ENCODE results near the gene ERC1. TPM values are rescaled to one million over a fixed set of nuclear protein-coding genes. Genes with fewer than 3 reads are reported as not detected.
A peak's percentile ranks its signal among the peaks of the same experiment; 100 is the strongest.
"Not testable (repeated sequence)": the region's sequence is repeated elsewhere in the genome, so short reads cannot be mapped to it uniquely, and the experiment has no call there.

ERC1 gene
- total RNA-seq, 1 donor from 2014 or later, result 21.7 TPM

GRCh38 chr12:1314523-1314922 lies 323.5 kb downstream of the ERC1 start:
- no peak for DNase-seq (ENCODE audit: low read depth)

DNA sequence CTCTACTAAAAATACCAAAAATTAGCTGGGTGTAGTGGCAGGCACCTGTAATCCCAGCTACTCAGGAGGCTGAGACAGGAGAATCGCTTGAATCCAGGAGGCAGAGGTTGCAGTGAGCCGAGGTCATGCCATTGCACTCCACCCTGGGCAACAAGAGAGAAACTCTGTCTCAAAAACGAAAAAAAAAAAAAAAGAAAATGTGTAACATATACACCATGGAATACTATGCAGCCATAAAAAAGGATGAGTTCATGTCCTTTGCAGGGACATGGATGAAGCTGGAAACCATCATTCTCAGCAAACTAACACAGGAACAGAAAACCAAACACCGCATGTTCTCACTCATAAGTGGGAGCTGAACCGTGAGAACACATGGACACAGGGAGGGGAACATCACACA lies 326.0 kb downstream of the ERC1 start:
- not testable (repeated sequence) for DNase-seq (ENCODE audit: low read depth)

DNA sequence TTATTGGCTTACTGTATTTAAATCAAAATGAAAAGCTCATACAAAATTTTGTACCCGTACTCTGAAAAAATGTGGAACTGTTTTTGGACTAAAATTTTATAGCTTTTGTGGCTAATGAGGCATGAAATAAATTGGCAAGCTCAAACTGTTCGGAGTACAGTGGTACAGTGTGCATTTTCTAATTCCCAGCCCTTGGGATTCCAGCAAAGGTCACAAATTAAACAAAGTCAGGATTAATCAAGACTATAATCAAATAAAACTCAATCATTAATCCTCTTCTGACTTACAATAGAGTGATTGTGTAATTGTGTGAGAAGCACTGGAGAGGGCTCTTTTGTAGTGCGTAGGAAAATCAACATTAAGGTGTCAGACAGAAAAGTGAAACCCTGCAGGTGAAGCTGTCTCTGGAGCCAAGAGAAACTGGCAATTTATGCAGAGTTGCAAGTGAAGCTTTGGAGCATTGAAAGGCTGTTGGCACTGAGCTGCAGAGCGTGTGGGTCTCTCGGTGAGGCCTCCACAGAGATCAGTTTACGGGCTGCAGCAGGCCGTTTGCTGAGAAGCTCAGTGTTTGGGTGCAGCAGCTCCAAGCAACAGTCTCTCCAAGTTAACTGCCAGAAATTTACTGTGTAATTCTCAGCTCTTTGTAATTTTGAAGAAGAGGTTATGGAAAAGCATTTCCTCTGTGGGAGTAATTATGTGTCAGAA lies 327.5 kb downstream of the ERC1 start:
- DNase-seq (ENCODE audit: low read depth), result peak; percentile 50

GRCh38 chr12:1319212-1319611 lies 328.2 kb downstream of the ERC1 start:
- DNase-seq (ENCODE audit: low read depth), result no peak

- DNase-seq (ENCODE audit: low read depth), result no peak
Measured at GRCh38 chr12:1320021-1320420, 329.0 kb downstream of the ERC1 start.

DNA sequence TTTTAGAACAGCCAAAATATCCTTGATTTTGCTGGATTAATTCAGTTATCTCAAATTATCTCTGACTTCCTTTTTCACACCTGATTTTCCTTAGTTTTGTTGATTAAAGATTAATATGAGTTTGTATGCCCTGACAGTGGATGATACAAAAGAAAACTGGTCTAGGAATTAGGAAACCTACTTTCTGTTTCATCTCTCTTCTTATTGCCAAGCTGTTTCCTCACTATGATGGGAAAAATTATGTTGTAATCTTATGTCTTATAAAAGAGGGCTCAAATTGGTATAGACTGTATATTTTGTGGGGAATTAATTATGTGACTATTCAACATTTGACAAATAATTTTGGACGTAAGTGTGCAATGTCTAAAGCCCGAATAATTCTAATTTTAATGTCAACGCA lies 331.8 kb downstream of the ERC1 start:
- DNase-seq (ENCODE audit: low read depth), result no peak

- no peak for DNase-seq (ENCODE audit: low read depth)
Measured at GRCh38 chr12:1324099-1324498, 333.1 kb downstream of the ERC1 start.

- no peak for DNase-seq (ENCODE audit: low read depth)
Measured at GRCh38 chr12:1324910-1325309, 333.9 kb downstream of the ERC1 start.

DNA sequence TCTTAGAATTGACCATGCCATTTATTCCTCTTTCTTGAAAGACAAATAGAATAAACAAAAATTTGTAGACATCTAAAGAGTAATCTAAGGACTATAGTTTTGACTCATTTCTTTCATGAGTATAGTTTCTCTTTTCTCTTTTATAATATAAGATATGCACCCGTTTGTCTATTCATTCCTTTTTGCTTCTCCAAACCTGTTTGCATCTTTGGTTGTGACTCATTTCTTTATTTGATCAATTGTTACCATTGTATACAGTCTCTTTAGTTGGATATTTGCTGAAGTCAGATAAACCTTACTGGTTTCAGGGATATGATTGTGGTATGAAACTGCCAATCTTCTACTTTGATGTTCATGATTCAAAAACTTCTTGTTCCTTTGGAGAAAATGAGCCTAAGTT lies 334.6 kb downstream of the ERC1 start:
- no peak for DNase-seq (ENCODE audit: low read depth)

GRCh38 chr12:1326258-1326657 lies 335.2 kb downstream of the ERC1 start:
- no peak for DNase-seq (ENCODE audit: low read depth)

- no peak for DNase-seq (ENCODE audit: low read depth)
Measured at GRCh38 chr12:1328391-1328790, 337.4 kb downstream of the ERC1 start.

DNA sequence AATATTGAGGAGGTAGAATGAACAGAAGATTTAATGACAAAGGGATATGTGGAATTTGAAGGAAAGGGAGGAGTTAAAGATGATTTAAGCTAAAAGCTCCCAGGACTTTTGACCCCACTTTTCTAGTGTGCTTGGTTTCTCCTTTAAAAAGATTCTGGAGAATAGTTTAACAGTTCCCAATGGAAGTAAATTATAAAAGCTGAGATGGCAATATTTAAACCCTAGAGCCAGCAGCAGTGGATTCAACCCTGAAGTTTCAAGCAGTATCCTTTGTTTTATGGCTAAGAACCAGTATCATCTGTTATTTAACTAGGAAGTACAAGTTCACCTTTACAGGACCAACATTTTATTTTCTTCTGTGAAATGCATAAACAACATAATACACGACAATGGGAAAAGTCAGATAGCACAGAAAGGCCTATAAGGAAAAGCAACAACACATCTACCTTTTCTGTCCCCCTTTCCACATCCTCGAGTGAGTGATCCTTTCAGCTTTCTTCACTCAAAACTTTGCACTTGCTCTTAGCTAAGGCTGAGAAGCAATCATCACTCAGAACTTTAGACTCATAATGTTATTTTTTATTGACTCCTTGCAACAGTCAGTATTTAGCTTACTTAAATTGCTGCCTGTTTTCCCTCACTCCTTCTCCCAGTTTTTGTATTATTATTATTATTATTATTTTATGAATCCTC lies 338.9 kb downstream of the ERC1 start:
- DNase-seq (ENCODE audit: low read depth), result no peak

- DNase-seq (ENCODE audit: low read depth), result no peak
Measured at GRCh38 chr12:1330477-1330827, 339.4 kb downstream of the ERC1 start.

- no peak for DNase-seq (ENCODE audit: low read depth)
Measured at GRCh38 chr12:1332327-1332726, 341.3 kb downstream of the ERC1 start.

DNA sequence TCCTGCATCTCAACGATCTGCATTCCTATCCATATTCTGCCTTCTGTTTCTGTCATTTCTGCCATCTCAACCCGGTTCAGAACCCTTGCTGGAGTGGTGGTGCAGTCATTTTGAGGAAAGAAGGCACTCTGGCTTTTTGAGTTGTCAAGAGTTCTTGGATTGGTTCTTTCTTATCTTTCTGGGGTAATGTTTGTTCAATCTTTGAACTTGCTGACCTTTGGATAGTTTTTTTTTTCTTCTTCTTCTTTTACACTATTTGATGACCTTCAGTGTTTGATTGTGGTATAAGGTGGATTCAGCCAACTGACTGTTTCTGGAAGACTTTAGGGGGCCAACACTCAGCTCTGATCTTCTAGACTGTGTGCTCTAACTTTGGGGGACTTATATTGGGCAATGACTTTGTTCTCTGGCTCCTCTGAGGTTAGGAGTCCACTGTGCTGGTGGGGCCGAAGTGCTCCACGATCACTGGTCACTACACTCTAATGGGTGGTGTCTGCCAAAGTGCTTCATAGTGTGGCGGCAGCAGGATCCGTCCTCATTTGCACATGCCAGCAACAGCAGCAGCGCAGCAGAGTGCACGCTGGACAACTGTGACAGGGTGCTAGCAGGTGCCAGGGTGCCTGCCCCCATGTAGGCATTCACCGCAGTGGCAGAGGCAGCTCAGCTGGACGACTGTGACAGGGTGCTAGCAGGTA lies 347.6 kb downstream of the ERC1 start:
- no peak for DNase-seq (ENCODE audit: low read depth)

DNA sequence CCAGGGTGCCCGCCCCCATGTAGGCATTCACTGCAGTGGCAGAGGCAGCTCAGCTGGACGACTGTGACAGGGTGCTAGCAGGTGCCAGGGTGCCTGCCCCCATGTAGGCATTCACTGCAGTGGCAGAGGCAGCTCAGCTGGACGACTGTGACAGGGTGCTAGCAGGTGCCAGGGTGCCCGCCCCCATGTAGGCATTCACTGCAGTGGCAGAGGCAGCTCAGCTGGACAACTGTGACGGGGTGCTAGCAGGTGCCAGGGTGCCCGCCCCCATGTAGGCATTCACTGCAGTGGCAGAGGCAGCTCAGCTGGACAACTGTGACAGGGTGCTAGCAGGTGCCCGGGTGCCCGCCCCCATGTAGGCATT lies 348.1 kb downstream of the ERC1 start:
- DNase-seq (ENCODE audit: low read depth), result not testable (repeated sequence)

DNA sequence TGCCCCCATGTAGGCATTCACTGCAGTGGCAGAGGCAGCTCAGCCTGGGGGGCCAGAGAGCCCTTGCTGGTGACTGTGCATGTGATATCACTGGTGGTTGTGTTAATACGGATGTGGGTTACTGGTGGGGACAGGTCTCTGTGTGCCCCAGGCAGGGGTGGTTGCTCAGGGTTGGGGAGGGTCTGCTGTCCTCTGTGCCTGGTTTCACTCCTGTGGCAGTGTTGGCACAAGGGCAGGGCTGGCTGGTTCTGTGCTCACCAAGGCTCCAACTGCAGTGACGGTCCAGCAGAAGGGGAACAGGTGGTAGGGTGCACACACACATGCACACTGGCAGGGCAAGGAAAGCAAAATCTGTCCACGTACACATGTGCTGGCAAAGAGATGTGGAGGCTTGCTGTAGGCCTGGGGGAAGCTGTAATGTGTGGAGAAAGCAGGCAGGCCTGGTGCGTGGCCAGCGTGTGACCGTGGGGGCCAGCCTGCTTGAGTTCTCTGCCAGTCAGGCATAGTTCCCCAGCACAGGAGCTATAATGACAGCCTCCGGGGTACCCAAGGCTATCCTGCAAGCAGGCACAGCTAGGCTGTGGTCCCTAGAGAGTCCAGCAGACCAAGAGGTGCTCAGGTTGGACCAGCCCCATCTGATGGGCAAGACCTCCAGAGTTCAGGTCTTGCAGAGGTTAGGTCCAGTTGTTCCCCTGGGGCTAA lies 348.7 kb downstream of the ERC1 start:
- DNase-seq (ENCODE audit: low read depth), result peak; percentile 59

DNA sequence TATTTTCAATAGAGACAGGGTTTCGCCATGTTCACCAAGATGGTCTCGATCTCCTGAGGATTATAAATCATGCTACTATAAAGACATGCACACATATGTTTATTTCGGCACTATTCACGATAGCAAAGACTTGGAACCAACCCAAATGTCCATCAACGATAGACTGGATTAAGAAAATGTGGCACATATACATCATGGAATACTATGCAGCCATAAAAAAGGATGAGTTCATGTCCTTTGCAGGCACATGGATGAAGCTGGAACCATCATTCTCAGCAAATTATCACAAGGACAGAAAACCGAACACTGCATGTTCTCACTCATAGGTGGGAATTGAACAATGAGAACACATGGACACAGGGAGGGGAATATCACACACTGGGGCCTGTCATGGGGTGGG lies 350.2 kb downstream of the ERC1 start:
- DNase-seq (ENCODE audit: low read depth), result not testable (repeated sequence)

DNA sequence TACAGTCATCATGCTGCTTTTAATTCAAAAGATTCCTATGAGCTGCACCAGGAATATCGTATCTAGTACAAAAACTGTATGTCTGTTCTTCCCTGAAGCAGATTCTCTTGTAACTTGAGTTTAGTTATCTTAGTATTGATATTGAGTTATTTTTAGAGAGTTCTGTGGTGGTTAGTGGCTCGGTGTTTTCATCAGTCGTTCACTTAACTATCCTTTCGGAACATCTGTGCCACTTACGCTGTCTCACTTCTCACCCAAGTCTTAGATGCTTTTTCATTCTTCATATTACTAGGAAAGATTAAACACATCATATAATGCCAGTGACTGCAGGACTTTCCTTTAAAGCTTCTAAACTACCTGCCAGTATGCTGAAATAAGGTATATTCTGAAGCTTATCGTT lies 352.4 kb downstream of the ERC1 start:
- DNase-seq (ENCODE audit: low read depth), result no peak

DNA sequence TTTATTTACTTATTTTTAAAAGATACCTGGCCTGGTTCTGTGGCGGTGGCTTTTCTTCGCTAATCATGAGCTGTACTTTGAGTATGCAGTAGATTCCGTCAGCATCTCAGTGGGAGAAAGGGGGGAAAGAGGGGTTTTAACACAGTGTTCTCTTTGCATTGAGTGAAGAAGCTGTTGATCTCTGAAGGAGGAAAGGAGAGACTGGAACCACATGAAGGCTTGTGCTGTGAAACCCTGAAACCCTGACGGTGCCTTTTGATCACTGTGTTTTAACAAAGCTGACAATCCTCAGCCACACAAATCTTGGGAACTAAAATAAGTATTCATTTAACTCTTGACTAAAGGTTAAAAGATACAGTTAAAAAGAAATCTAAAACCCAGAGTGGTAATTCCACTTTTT lies 353.2 kb downstream of the ERC1 start:
- no peak for DNase-seq (ENCODE audit: low read depth)

DNA sequence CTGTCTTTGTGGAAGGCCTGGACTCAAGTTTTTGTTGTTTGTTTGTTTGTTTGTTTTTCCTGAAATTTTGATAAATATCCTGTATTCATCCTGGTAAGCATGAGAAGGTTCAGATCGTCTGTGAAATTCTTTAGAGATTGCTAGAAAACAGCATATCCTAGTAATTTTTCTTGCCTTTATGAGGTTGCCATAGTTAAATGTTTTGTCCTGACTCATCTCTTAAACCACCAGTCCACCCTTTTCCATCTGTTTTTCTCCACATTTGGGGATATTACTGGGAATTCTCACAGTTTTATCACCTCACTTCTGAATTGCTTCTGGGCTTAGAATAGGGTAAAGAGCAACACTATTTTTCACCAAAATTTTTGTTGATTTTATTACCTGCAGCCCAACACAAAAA lies 355.1 kb downstream of the ERC1 start:
- peak; percentile 44 for DNase-seq (ENCODE audit: low read depth)

GRCh38 chr12:1347294-1347693 lies 356.3 kb downstream of the ERC1 start:
- no peak for DNase-seq (ENCODE audit: low read depth)

Data from myocyte (in vitro differentiated cells).